ENCODE results near the gene BCR.
A peak's percentile ranks its signal among the peaks of the same experiment; 100 is the strongest.
"Not testable (repeated sequence)": the region's sequence is repeated elsewhere in the genome, so short reads cannot be mapped to it uniquely, and the experiment has no call there.

Gene BCR

GRCh38 chr22:23180301-23180892 is at the start of gene BCR:
BCR (plus strand) TSS chr22:23180509; CDS start chr22:23180961, 452 bp downstream.
- H3K27ac ChIP-seq (ENCODE audit: low read length): no peak within 1 kb of the TSS
- peaks cover 28% of the 10 kb centered on the region for H3K4me1 ChIP-seq (ENCODE audit: control insufficient read depth, low read depth, low read length)

GRCh38 chr22:23130697-23131096 is 49.6 kb upstream of the BCR start:
- Histone ChIP-seq H3K27me3 (ENCODE audit: control insufficient read depth, insufficient read depth, low read length) (no peaks in the 10 kb centered on the region), H3K4me3 (ENCODE audit: low read length) (no peak overlapping the region), H3K27ac (ENCODE audit: low read length) (no peak overlapping the region), H3K4me1 (ENCODE audit: control insufficient read depth, low read depth, low read length) (peaks cover 3% of the 10 kb centered on the region), H3K9me3 (ENCODE audit: control insufficient read depth, low read depth, low read length) (no peaks in the 10 kb centered on the region), H3K9ac (ENCODE audit: low read length) (no peak overlapping the region), H3K36me3 (ENCODE audit: control insufficient read depth, low read depth, low read length) (no peaks in the 10 kb centered on the region)

More at GRCh38 chr22:23180301-23180892, at the start of gene BCR:
- Histone ChIP-seq H3K4me3 (ENCODE audit: low read length) (peak within 1 kb of the TSS; percentile 75), H3K9me3 (ENCODE audit: control insufficient read depth, low read depth, low read length) (peaks cover 12% of the 10 kb centered on the region), H3K27me3 (ENCODE audit: control insufficient read depth, insufficient read depth, low read length) (peaks cover 11% of the 10 kb centered on the region), H3K9ac (ENCODE audit: low read length) (peak within 1 kb of the TSS; percentile 40), H3K36me3 (ENCODE audit: control insufficient read depth, low read depth, low read length) (no peaks in the 10 kb centered on the region)

- H3K9ac ChIP-seq (ENCODE audit: low read length): no peak overlapping the region
- H3K27ac ChIP-seq (ENCODE audit: low read length): no peak overlapping the region
- H3K4me3 ChIP-seq (ENCODE audit: low read length): no peak overlapping the region
- H3K36me3 ChIP-seq (ENCODE audit: control insufficient read depth, low read depth, low read length): no peaks in the 10 kb centered on the region
- no peaks in the 10 kb centered on the region for H3K9me3 ChIP-seq (ENCODE audit: control insufficient read depth, low read depth, low read length)
- H3K4me1 ChIP-seq (ENCODE audit: control insufficient read depth, low read depth, low read length): peaks cover 3% of the 10 kb centered on the region
- H3K27me3 ChIP-seq (ENCODE audit: control insufficient read depth, insufficient read depth, low read length): no peaks in the 10 kb centered on the region
Measured at GRCh38 chr22:23131931-23132330, 48.4 kb upstream of the BCR start.

GRCh38 chr22:23132376-23133091 is 47.8 kb upstream of the BCR start:
- no peak overlapping the region for H3K9ac ChIP-seq (ENCODE audit: low read length)
- no peaks in the 10 kb centered on the region for H3K36me3 ChIP-seq (ENCODE audit: control insufficient read depth, low read depth, low read length)
- no peak overlapping the region for H3K4me3 ChIP-seq (ENCODE audit: low read length)
- H3K4me1 ChIP-seq (ENCODE audit: control insufficient read depth, low read depth, low read length): peaks cover 3% of the 10 kb centered on the region
- no peaks in the 10 kb centered on the region for H3K27me3 ChIP-seq (ENCODE audit: control insufficient read depth, insufficient read depth, low read length)
- no peaks in the 10 kb centered on the region for H3K9me3 ChIP-seq (ENCODE audit: control insufficient read depth, low read depth, low read length)
- H3K27ac ChIP-seq (ENCODE audit: low read length): no peak overlapping the region

- H3K27me3 ChIP-seq (ENCODE audit: control insufficient read depth, insufficient read depth, low read length): no peaks in the 10 kb centered on the region
- H3K4me1 ChIP-seq (ENCODE audit: control insufficient read depth, low read depth, low read length): peaks cover 3% of the 10 kb centered on the region
- H3K9ac ChIP-seq (ENCODE audit: low read length): no peak overlapping the region
Measured at GRCh38 chr22:23133922-23134321, 46.4 kb upstream of the BCR start.

GRCh38 chr22:23136991-23137390 is 43.3 kb upstream of the BCR start:
- H3K36me3 ChIP-seq (ENCODE audit: control insufficient read depth, low read depth, low read length); H3K27me3 ChIP-seq (ENCODE audit: control insufficient read depth, insufficient read depth, low read length); H3K27ac ChIP-seq (ENCODE audit: low read length); H3K9me3 ChIP-seq (ENCODE audit: control insufficient read depth, low read depth, low read length); H3K4me1 ChIP-seq (ENCODE audit: control insufficient read depth, low read depth, low read length); H3K9ac ChIP-seq (ENCODE audit: low read length); H3K4me3 ChIP-seq (ENCODE audit: low read length): not testable (repeated sequence)

More at GRCh38 chr22:23133922-23134321, 46.4 kb upstream of the BCR start:
- Histone ChIP-seq H3K36me3 (ENCODE audit: control insufficient read depth, low read depth, low read length) (no peaks in the 10 kb centered on the region), H3K9me3 (ENCODE audit: control insufficient read depth, low read depth, low read length) (no peaks in the 10 kb centered on the region), H3K4me3 (ENCODE audit: low read length) (no peak overlapping the region), H3K27ac (ENCODE audit: low read length) (no peak overlapping the region)

- no peaks in the 10 kb centered on the region for H3K9me3 ChIP-seq (ENCODE audit: control insufficient read depth, low read depth, low read length)
- no peak overlapping the region for H3K27ac ChIP-seq (ENCODE audit: low read length)
- no peak overlapping the region for H3K9ac ChIP-seq (ENCODE audit: low read length)
- H3K4me3 ChIP-seq (ENCODE audit: low read length): no peak overlapping the region
- no peaks in the 10 kb centered on the region for H3K36me3 ChIP-seq (ENCODE audit: control insufficient read depth, low read depth, low read length)
- H3K4me1 ChIP-seq (ENCODE audit: control insufficient read depth, low read depth, low read length): peaks cover 7% of the 10 kb centered on the region
- no peaks in the 10 kb centered on the region for H3K27me3 ChIP-seq (ENCODE audit: control insufficient read depth, insufficient read depth, low read length)
Measured at GRCh38 chr22:23137468-23137867, 42.8 kb upstream of the BCR start.

- no peak overlapping the region for H3K27ac ChIP-seq (ENCODE audit: low read length)
Measured at GRCh38 chr22:23137905-23138561, 42.3 kb upstream of the BCR start.

GRCh38 chr22:23138584-23139435 is 41.5 kb upstream of the BCR start:
- Histone ChIP-seq H3K4me3 (ENCODE audit: low read length) (no peak overlapping the region), H3K4me1 (ENCODE audit: control insufficient read depth, low read depth, low read length) (peaks cover 7% of the 10 kb centered on the region), H3K36me3 (ENCODE audit: control insufficient read depth, low read depth, low read length) (no peaks in the 10 kb centered on the region), H3K9ac (ENCODE audit: low read length) (no peak overlapping the region), H3K27ac (ENCODE audit: low read length) (no peak overlapping the region), H3K27me3 (ENCODE audit: control insufficient read depth, insufficient read depth, low read length) (no peaks in the 10 kb centered on the region), H3K9me3 (ENCODE audit: control insufficient read depth, low read depth, low read length) (no peaks in the 10 kb centered on the region)

More at GRCh38 chr22:23137905-23138561, 42.3 kb upstream of the BCR start:
- H3K9ac ChIP-seq (ENCODE audit: low read length): no peak overlapping the region
- no peaks in the 10 kb centered on the region for H3K9me3 ChIP-seq (ENCODE audit: control insufficient read depth, low read depth, low read length)
- H3K4me1 ChIP-seq (ENCODE audit: control insufficient read depth, low read depth, low read length): peaks cover 7% of the 10 kb centered on the region
- H3K27me3 ChIP-seq (ENCODE audit: control insufficient read depth, insufficient read depth, low read length): no peaks in the 10 kb centered on the region
- no peak overlapping the region for H3K4me3 ChIP-seq (ENCODE audit: low read length)
- H3K36me3 ChIP-seq (ENCODE audit: control insufficient read depth, low read depth, low read length): no peaks in the 10 kb centered on the region

- H3K9ac ChIP-seq (ENCODE audit: low read length): no peak overlapping the region
- H3K27ac ChIP-seq (ENCODE audit: low read length): no peak overlapping the region
- no peaks in the 10 kb centered on the region for H3K9me3 ChIP-seq (ENCODE audit: control insufficient read depth, low read depth, low read length)
- H3K4me3 ChIP-seq (ENCODE audit: low read length): no peak overlapping the region
- H3K4me1 ChIP-seq (ENCODE audit: control insufficient read depth, low read depth, low read length): peaks cover 7% of the 10 kb centered on the region
- no peaks in the 10 kb centered on the region for H3K36me3 ChIP-seq (ENCODE audit: control insufficient read depth, low read depth, low read length)
- no peaks in the 10 kb centered on the region for H3K27me3 ChIP-seq (ENCODE audit: control insufficient read depth, insufficient read depth, low read length)
Measured at GRCh38 chr22:23140385-23140784, 39.9 kb upstream of the BCR start.

- no peak overlapping the region for H3K27ac ChIP-seq (ENCODE audit: low read length)
Measured at GRCh38 chr22:23142546-23143105, 37.7 kb upstream of the BCR start.

More at GRCh38 chr22:23142546-23143105, 37.7 kb upstream of the BCR start:
- no peaks in the 10 kb centered on the region for H3K36me3 ChIP-seq (ENCODE audit: control insufficient read depth, low read depth, low read length)
- H3K9ac ChIP-seq (ENCODE audit: low read length): peak overlapping the region; percentile 24
- H3K4me1 ChIP-seq (ENCODE audit: control insufficient read depth, low read depth, low read length): peaks cover 6% of the 10 kb centered on the region
- no peak overlapping the region for H3K4me3 ChIP-seq (ENCODE audit: low read length)
- H3K9me3 ChIP-seq (ENCODE audit: control insufficient read depth, low read depth, low read length): no peaks in the 10 kb centered on the region
- H3K27me3 ChIP-seq (ENCODE audit: control insufficient read depth, insufficient read depth, low read length): no peaks in the 10 kb centered on the region

Measured in iPS-18a (cell line).